Superior temporal gyrus (tissue), 1 donor: Measurements from ENCODE around the gene KRT36.

ENCODE experiments used
- DNase-seq: peaks from one replicate; pipeline ENCODE4 v3.0.0-alpha.2; 2016; ENCODE audit errors: extremely low spot score

KRT36 gene

DNA sequence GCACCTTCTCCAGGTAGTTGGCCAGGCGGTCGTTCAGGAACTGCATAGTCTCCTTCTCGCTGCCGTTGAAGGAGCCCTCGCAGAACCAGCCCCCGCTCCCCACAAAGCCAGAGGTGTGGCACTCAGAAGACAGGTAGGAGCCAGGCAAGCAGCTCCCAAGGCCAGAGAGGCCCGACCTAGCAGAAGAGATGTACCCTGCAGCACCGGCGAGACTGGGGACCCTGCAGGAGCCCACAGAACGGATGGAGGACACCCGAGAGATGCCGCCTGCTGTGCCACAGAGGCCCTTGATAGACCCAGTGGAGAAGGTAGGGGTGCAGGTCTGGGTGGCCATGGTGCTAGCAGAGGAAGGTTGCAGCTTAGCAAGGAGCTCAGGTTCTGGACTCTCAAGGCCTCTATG, at the start of gene KRT36:
Gene KRT36 (minus strand): TSS at position 380 of the 400 bp plus-strand sequence. CDS start 46 bp downstream, at position 334.
- no peak for DNase-seq

DNA sequence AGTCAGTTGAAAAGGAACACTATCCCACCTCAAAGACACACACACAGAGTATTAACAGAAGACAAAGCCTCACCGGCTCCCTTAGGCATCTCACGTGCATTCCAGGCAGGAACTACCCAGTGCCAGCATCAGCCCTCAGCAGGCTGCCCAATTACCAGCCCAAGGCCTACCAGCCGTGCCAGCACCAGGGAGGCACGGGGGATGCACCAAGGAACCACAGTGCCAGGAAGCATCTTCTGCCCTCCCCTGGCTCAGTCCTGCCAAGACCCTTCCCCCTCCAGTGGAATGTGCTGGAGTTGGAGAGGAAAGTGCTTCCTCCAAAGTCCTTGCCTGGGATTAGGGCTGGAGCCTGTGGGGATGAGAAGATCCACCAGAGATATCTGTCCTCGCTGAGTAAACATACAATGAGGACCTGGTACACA, 49.4 kb upstream of the KRT36 start:
- DNase-seq: no peak

DNA sequence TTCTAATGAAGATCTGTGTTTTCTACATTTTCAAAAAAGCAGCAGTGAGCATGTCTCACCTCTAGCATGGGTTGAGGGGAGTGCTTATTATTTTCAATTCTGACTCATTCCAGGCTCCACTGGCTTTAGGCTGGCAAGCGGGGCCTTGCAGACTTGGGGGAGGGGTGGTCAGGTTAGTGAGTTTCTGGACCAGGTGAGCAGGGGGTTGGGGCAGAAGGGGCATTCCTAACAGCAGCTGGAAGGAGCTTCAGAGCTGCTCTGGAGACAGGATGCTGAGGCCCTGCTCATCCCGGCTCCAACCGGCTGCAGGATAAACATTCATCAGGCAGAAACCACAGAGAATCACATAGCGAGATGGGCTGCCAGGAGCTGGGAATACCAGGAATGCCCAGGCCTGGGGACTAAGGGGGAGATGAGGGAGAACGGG, 48.9 kb upstream of the KRT36 start:
- DNase-seq: no peak

DNA sequence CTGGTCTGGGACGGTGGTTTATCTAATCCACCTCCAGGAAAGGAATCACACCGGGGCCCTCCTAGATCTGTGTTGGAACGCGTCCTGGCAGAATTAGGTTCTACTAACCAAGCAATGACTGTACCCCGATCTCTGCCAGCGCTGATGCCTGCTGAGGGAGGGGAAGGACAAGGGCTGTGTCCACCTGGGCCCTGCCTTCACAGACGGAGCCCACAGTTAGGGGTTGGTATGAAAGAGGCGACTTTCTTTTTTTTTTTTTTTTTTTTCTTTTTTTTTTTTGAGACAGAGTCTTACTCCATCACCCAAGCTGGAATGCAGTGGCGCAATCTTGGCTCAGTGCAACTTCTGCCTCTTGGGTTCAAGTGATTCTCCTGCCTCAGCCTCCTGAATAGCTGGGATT, 48.3 kb upstream of the KRT36 start:
- DNase-seq: no peak

DNA sequence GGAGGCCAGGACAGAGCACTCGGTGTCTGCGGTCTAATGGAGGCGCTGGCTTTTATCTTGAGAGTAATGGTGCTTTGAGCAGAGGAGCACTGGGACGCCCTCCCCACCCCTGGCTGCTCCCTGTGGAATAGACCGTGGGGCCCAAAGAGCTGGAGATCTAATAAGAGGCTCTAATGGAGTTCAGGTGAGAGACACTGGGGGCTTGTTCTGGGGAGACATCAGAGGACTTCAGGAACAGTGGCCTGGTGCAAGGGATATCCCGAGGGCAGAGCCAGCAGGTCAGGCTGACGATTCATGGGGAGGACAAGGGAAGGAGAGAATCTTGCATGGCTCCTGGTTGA, 47.9 kb upstream of the KRT36 start:
- DNase-seq: no peak

DNA sequence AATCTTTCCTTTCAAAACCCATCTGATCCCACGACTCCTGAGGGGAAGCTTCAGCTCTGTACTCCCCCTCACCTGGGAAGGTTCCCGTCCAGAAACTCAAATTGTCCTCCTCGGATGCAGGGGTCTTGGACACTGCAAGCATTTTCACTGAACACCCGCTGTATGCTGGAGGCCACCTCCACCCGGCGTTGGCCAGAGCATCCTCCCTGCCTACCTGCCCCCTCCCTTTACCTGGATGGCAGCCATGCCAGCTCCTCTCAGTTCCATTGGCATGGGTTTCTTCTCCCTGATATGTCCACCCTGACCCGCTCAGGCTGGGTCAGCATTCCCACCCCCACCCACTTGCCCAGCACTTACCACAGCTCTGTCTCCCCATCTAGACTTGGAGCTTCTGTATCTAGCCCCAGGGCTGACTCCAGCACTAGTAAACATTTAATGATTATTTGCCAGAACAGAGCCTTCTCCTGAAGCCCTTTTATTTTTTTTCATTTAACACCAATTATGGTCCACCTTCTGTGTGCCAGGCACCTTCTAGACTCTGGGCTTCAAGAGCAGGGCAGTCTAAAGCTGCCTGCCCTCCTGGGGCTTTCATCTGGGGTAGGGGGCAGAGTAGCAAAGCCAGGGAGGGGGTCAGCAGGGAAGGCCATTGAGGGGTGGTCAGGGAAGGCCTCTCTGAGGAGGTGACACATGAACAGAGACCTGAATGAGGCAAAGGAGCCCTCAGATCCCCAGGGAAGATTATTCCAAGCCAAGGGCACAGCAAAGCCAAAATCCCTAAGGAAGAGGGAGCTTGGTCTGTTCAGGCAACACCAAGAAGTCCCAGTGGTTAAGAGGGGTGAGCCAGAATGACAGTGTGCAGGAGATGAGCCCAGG, 47.3 kb upstream of the KRT36 start:
- DNase-seq: no peak

DNA sequence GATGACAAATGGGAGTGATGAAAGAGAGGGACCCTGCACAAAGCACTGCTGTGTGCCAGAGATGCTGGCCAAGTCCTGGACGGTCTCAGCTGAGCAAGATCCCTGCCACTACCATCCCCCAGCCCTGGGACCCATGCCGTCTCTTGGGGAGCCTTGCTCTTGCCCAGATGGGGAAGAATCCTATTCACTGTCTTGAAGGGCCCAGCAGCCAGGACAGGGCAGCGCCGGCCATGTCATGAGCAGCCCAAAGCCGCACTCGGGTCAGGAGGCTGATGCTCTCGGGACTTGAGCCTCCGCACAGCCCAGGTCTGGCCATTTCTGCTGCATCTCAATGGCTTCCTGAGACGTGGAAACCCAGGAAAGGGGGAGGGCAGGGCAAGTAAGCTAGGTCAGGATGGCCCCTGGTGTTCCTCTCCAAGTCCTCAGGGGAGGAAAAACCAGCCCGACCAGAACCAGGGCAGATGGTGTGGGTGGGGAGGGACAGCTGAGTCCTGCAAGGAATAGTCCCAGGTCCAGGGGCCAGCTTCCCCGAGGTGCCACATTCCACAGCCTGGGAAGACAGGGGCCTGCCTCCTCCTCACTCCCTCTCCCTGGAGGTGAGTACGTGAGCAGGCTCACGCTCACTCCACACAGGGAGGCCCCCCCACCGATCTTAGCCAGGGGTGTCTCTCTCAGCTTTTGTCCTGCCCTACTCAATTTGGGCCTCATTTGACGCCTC, 46.2 kb upstream of the KRT36 start:
- no peak for DNase-seq

DNA sequence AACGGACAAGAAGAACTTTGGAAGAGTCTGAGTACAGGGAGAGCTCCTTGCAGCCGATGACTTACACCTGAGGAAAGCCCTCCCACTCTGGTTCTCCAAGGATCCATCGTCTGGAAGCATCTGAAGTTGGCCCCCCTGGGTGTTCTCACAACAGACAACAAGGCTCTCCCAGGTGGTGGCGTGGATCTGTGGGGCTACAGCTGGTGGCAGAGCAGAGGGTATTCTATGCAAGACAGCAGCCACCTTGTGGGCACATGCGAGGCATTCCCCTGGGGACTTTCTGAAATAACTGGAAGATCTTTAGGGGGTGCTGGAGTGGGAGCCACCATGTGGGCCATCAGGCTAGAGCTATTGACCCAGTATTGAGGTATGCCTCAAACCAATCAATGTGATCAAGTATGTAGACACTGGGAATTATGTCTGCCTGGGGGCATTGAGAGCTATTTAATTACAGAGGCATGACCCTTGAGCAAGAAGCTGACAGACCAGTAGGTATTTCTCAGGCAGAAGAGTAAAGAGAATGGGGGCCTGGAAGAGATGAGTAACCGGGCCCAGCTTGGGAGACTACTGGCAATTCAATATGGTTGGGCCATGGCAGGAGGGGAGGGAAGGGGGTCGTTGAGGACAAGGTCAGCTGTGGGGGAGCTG, 45.3 kb upstream of the KRT36 start:
- no peak for DNase-seq

DNA sequence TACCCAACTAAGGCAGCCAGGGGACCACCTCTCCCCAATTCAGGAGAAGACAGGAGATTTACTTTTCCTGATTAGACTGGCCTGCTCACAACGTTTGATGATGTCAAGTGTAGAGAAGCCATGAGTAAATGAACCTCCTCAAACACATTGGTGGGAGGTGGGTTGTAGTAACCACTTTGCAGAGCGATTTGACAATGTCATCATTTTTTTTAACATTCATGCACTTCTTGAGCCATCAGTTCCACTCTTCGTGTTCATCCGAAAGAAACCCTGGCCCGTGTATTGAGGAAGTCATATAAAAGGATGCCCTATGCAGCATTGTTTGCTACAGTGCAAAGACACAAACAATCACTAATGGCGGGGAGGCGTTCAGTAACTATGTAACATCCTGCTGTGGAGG, 43.9 kb upstream of the KRT36 start:
- DNase-seq: no peak

DNA sequence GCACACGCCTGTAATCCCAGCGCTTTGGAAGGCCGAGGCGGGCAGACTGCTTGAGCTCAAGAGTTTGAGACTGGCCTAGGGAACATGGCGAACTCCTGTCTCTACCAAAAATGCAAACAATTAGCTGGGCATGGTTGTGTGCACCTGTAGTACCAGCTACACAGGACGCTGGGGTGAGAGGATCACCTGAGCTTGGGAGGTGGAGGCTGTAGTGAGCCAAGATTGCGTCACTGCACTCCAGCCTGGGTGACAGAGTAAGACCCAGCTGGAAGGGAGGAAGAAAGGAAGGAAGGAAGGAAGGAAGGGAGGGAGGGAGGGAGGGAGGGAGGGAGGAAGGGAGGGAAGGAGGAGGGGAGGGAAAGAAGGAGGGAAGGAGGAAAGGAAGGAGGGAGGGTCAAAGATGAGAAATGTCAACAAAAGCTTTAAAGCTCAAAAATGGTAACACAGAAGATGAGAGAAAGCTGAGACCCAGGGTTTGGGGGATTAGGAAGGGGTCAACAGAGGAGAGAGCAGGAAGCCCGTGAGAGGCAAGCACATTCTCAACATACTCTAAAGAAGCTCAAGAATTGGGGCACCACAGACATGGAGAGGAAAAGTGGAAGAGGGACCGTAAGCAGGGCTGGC, 43.3 kb upstream of the KRT36 start:
- no peak for DNase-seq

DNA sequence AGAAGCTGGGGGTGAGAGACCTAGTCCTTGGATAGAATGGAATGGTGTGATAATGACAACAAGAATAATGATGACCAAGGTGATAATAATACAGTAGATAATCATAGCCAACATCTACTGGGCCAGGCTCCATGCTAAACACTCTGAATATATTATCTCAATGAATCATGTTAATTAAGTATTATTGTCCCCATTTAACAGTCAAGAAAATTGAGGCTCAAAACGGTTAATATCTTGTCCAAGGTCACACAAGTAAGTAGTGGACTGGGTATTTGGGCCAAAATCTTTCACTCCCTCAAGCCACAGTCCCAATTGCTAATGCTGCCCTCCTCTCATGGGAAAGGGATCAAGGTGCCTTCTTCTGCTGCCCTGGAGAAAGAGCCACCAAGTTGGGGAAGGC, 42.3 kb upstream of the KRT36 start:
- no peak for DNase-seq

DNA sequence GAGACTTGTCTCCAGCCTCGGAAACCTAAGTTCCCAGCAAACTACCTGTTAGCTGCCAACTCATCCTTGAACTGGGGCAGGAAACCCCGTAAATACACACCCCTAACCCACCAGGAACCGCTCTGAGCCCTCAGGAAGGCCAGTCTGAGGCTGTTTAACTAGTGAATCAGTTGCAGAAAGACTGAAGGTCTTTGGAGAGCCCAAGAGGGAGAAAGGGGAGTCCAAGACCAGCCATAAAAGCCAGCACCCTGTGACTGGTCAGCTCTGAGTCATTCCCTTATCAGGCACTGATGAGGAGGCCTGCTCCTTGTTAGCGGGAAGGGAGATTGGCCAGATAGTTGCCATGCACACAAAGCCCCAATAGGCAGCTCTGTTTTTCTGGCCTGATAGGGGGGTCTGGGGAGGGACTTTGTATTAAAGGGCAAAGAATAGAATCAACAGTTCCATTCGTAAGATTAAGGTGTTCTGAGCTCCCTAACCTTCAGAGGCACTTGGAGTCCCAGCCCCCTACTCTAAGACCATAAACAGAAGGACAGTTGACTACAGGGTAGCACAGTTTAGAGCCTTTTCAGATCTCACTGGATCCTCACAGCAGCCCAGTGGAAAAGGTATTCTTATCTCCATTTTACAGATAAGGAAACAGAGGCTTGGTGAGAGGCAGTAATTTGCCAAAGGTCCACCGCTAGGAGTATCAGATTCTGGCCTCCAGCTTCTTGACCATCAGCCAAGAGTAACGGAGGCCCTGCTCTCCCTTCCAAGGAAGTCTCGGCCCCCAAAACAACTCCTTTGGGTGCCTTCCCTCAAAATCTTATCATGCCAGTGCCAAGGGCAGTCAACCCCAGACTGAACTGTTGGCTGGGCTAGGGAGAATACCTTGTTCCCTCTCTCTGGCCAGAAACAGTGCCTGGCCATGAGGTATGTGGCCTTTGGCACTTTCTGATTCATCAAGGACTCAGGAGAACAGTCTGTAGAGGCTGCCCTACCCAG, 40.6 kb upstream of the KRT36 start:
- no peak for DNase-seq

DNA sequence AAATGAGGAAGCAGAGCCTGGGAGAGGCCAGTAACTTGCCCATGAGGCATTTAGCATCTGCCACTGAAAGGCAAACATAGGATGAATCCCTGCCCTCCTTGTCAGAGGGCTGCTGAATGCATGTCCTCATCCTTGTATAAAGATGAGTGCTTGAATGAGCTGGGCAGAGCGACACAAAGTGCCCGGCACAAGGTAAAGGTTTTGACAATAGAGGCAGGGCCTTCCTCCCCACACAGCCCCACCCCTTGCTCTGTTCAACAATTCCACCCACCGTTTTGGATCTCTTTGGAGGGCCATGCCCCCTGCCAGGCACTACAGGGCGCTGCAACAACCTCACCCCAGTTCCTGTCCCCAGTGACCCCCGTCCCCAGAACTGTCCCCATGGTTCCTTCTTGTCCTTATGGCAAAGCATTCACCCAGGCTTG, 39.8 kb upstream of the KRT36 start:
- no peak for DNase-seq

DNA sequence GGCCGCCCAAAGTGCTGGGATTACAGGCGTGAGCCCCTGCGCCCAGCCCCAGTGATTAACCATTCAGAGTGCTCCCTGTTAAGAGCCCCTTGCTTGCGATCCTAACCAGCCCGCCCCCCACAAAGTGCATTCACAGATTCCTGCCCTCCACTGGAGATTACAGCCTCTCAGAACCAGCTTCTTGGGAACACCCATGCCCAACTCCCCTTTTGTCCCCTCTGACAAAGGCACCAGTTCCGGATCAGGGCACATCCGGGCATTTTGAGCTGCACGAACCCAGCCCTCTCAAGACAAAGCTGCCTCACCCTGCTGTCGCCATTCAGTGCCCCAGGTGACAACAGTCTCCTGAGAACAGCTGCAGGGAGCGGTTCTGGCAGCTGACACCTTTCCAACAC, 39.2 kb upstream of the KRT36 start:
- no peak for DNase-seq

DNA sequence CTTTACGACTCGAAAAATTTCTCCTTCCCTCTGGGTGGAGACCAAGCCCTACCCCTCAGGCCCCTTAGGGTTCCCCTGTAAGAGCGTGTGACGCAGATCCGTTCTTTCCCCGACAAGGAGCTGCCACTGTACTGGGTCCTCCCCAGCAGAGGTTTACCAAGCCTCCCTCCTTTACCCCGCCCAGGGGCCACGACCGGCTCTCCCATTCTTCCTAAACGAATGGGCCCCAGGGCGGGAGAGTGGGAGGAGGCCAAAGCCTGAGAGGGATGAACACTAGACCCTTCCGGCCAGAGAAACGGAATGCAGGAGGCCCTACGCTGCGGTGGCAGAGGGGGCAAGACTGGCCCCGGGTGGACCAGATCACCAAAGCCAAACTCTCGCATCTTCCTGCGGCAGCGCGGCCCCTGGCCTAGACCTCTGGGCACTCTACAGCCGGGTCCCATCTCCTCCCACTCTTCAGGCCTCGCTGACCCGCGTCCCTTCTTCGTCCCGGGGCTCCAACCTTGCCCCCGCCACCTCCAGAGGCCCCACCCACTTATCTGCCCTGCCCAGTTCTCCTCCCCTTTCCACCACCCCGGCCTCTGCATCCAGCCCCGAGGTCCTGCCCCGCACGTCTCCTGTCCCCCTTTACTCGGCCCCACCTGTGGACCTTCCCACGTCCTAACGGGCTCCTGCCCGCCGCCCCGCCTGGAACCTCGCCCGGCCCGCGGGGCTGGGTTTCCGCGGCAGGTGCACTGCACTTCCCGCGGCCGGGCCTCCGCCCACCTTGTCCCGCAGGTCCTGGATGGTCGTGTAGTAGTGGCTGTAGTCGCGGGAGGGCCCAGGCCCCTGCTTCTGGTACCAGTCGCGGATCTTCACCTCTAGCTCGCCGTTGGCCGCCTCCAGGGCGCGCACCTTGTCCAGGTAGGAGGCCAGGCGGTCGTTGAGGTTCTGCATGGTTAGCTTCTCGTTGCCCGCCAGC, 37.6 kb upstream of the KRT36 start:
- no peak for DNase-seq

DNA sequence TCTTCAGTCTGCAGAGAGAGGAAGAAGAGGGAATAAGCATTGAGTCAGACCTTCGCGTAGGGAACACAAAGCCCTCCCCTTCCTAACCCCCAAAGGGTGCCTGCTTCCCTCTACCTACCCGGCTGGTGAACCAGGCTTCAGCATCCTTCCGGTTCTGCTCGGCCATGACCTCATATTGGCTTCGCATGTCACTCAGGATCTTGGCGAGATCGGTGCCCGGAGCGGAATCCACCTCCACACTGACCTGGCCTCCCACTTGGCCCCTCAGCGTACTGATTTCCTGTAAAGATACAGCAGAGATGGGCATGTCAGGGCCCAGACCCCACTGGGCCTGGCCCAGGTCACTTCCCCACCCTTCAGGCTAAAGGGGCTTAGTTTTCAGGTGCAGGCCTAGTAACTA, 34.6 kb upstream of the KRT36 start:
- no peak for DNase-seq

DNA sequence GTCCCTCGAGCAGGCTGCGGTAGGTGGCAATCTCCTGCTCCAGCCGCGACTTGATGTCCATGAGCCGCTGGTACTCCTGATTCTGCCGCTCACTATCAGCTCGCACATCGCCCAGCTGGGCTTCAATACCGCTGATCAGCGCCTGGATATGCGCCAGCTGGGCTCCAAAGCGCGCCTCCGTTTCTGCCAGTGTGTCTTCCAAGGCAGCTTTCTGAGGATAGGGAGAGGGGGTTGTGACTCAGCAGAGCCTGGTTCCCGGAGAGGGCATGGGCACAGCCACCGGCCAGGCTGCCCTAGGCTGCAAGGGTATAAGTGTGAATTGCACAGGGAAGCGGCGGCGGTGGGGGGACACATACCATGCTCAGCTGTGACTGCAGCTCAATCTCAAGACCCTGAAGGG, 34.1 kb upstream of the KRT36 start:
- DNase-seq: no peak

DNA sequence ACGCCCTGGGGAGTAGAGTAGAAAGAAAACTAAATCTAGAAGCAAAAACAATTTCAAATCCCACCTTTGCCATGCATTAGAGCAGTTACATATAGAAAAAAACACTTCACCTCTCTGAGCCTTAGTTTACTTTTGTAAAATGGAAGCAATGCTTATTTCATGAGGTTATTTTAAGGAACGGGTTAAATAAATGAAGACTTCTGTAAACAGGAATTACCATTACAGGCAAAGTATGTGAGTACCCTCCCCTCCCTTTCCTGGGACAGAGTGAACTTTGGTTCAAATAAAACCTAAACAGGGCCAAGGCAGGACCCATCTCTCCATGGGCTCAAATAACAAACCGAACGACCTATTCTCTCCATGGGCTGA, 33.5 kb upstream of the KRT36 start:
- no peak for DNase-seq

DNA sequence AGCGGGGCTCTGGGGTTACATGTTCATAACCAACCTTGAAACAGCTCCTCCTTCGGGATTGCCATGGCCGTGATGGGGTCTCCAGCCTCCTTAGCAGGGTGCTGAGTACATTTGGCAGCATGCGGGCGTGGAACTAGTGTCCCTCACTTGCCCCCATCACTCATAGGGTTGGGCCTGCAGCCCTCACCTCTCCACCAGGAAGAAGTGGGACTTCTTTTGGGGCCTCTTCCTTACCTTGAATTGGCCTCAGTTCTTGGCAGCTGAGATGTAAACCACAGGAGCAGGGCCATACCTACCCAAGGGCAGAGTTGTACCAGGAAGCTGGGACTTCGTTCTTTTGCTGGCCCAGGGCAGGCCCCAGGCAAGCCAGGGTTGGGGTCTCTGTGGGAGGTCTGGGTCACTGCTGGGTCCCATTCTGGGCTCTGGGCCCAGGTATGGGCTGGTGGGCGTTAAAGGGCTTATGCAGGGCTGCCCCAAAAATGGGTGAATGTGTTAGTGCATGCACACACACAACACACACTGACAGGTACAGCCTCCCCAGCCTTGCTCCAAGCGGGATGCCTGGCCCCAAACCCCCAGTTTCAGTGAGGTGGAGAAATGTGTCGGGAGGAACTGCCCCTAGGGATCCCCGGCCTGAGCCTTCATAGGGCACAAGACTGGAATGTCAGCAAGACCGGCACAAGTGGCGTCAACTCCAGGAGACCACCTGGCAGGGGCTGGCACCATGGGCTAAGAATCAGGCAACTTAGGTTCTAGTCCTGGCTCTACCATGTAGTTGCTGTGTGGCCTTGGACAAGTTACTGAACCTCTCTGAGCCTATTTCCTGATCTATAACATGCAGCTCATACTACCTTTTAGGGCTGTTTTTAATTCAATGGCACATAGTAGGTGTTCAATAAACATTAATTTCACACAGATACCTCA, 32.9 kb upstream of the KRT36 start:
- DNase-seq: no peak
